ENCODE measurements around the gene PLXDC2.

DNA sequence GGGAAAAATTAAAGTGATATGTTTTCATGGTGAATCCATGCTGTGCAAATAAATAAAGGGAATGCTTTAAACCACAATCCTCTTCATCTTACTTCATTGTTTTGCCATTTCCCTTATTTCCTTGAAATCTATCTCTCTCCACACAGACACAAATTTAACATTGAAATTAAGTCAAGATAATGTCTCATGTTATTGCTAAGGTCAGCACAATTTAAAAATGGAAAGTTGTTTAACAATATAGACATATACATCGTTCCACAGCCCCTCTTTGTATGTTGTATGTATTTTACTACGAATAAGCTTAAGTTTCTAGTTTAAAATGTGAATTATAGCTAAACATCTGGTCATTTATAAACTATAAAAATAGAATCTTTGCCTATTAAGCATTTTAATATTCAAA lies 256.9 kb downstream of the PLXDC2 start:
- TF ChIP-seq SP1 (IDR thresholded peaks at IDR 0.05), result no peak
- TF ChIP-seq BHLHE40 (IDR thresholded peaks at IDR 0.05; ENCODE audit: borderline replicate concordance), result no peak
- no peak for TF ChIP-seq TARDBP (IDR thresholded peaks at IDR 0.05)
- TF ChIP-seq SUZ12 (IDR thresholded peaks at IDR 0.05), result no peak
